SK-N-MC (cell line): ENCODE data around the gene PLXNA2.

ENCODE experiments used
- DNase-seq: peaks from one replicate; pipeline ENCODE4 v3.0.0-alpha.2; 2011; ENCODE audit warnings: low read depth, low spot score
- H3K27ac ChIP-seq: fragments of 200-600 bp; sonication (generic); 2 replicates; pipeline ENCODE4 v1.5.1; 2016; ENCODE audit warnings: mixed run types
- H3K36me3 ChIP-seq: fragments of 200-600 bp; sonication (generic); 2 replicates; pipeline ENCODE4 v1.6.1; 2017; ENCODE audit warnings: antibody characterized with exemption, low read length, mixed read lengths; ENCODE audit not compliant: insufficient read depth
- H3K4me3 ChIP-seq: fragments of 200-600 bp; sonication (generic); 2 replicates; pipeline ENCODE4 v1.5.1; 2016
- H3K9ac ChIP-seq: fragments of 200-600 bp; sonication (generic); 2 replicates; pipeline ENCODE4 v1.8.0; 2017; ENCODE audit warnings: mixed run types, mixed read lengths; ENCODE audit not compliant: insufficient read length
- H3K9me3 ChIP-seq: fragments of 200-600 bp; sonication (generic); 2 replicates; pipeline ENCODE4 v1.6.1; 2017; ENCODE audit warnings: low read depth, mild to moderate bottlenecking, antibody characterized with exemption, low read length, moderate library complexity, mixed read lengths
- EZH2 ChIP-seq: fragments of 200-600 bp; sonication (generic); IDR thresholded peaks from one replicate; pipeline ENCODE4 v1.6.1; 2017; ENCODE audit warnings: antibody characterized with exemption
- FOXP2 ChIP-seq: optimal IDR thresholded peaks from 2 replicates; pipeline ENCODE3; 2011; ENCODE audit warnings: mild to moderate bottlenecking, moderate library complexity; ENCODE audit not compliant: insufficient read depth; ENCODE audit errors: extremely low read length, control extremely low read depth
- POLR2AphosphoS5 ChIP-seq: IDR thresholded peaks from 2 replicates; pipeline ENCODE4 v1.6.1; 2012; ENCODE audit warnings: mild to moderate bottlenecking, low read depth, low read length, borderline replicate concordance

PLXNA2 gene

DNA sequence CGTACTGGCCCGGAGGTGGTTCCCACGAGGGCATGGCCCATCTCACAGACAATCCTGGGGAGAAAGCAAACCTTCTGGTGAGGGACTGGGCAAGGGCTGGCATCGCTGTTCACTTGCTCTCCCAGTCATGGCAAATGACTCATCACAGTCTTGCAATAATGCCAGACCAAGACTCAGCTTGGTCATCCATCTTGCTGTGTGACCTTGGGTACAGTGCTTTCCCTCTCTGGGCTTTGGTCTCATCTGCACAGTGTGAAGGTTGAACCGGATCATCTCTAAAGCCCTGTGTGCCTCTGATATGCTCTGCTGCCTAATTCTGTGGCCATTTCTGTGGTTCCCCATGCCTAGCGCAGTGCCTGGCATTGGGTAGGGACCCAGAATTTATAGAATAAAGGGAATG lies 189.7 kb downstream of the PLXNA2 start:
- Histone ChIP-seq H3K27ac (no peak overlapping the region), H3K36me3 (no peaks in the 10 kb centered on the region), H3K9me3 (no peaks in the 10 kb centered on the region), H3K9ac (no peak overlapping the region), H3K4me3 (no peak overlapping the region)
- DNase-seq, result no peak
- TF ChIP-seq EZH2, result no peak
- TF ChIP-seq POLR2AphosphoS5, result no peak
- TF ChIP-seq FOXP2, result no peak

DNA sequence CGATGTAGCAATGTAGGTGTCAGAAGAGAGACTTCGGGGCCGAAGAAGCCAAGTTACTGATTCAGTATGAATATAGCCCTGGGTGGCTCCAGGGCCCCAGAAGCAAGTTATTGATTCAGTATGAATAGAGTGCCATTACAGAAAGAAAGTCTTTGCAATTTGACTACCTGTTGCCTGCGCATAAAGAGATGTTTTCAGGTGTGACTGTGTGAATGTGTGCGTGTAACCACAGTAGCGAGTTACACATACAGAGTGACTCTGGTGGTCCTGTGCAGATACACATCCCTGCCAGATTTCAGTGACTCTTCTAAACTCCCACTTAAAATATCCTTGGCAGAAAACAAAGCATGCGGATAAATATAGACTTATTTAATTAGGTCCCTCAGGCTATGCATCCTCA lies 190.5 kb downstream of the PLXNA2 start:
- no peaks in the 10 kb centered on the region for H3K9me3 ChIP-seq
- H3K36me3 ChIP-seq, result no peaks in the 10 kb centered on the region
- no peak for TF ChIP-seq EZH2
- TF ChIP-seq FOXP2, result no peak
- TF ChIP-seq POLR2AphosphoS5, result no peak
- no peak for DNase-seq
- no peak overlapping the region for H3K4me3 ChIP-seq
- H3K9ac ChIP-seq, result no peak overlapping the region
- no peak overlapping the region for H3K27ac ChIP-seq

DNA sequence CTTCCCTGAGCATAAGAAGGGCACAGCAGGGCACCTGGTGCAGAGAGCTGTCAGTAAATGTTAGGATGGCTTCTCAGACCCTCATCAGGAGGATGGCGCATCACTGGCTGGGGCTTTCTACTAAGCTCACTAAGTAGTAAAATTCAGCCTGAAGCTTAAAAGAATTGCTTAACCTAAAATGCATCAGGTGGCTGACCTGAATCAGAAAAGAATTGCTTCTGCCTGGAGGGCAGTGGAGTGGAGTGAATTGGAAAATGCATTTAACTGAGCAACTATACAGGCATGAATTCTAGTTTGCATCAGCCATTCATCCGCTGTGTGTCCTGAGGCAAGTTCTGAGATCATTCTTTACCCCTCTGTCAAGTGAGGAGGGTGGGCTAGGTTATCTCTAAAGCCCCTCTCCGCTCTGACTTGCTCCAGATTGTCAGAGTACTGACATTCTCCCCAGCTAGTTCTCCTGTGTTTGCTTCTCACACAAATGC lies 191.2 kb downstream of the PLXNA2 start:
- no peak for DNase-seq
- TF ChIP-seq FOXP2 (no peak), EZH2 (no peak), POLR2AphosphoS5 (no peak)
- Histone ChIP-seq H3K36me3 (no peaks in the 10 kb centered on the region), H3K9ac (no peak overlapping the region), H3K9me3 (no peaks in the 10 kb centered on the region), H3K27ac (no peak overlapping the region), H3K4me3 (no peak overlapping the region)

DNA sequence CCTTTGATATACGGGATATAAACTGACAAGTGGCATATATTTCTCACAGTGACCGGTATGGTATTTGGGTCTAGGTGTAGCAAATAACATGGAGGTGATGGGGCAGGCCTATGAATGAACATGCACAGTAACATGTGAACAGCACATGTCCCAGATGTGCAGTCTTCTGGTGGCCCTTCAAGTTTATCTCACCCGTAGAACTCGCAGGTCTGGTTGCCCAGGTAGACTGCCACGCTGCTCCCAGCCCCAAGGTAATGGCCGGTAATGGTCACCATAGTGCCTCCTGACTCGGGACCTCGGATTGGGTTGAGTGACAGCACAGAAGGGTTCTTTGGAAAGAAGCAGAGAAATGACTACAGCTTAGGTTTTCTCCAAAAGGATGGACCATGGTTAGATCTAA lies 192.0 kb downstream of the PLXNA2 start:
- Histone ChIP-seq H3K9ac (no peak overlapping the region), H3K27ac (no peak overlapping the region), H3K9me3 (no peaks in the 10 kb centered on the region), H3K4me3 (no peak overlapping the region), H3K36me3 (no peaks in the 10 kb centered on the region)
- DNase-seq, result no peak
- TF ChIP-seq EZH2 (no peak), FOXP2 (no peak), POLR2AphosphoS5 (no peak)

DNA sequence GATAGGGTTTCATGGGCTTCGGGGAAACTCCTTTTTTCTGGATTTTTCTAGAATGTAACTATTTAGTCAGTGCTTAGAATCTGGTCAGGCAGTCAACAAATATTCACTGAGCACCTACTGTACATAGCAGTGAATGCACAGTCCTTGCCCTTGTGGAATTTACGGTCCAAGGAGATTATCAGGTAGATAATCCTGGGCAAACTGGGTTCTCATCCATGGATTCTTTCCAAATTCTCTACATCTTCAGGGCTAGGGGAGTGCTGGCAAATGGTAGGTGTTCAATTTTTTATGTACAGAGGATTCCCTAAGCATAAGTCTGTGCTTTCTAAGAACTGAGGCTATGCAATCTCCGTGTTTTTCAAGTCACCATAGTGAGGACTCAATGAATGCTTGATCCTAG lies 192.5 kb downstream of the PLXNA2 start:
- no peak for DNase-seq
- TF ChIP-seq POLR2AphosphoS5 (no peak), EZH2 (no peak), FOXP2 (no peak)
- H3K4me3 ChIP-seq, result no peak overlapping the region
- no peak overlapping the region for H3K9ac ChIP-seq
- H3K27ac ChIP-seq, result no peak overlapping the region
- H3K36me3 ChIP-seq, result no peaks in the 10 kb centered on the region
- H3K9me3 ChIP-seq, result no peaks in the 10 kb centered on the region

DNA sequence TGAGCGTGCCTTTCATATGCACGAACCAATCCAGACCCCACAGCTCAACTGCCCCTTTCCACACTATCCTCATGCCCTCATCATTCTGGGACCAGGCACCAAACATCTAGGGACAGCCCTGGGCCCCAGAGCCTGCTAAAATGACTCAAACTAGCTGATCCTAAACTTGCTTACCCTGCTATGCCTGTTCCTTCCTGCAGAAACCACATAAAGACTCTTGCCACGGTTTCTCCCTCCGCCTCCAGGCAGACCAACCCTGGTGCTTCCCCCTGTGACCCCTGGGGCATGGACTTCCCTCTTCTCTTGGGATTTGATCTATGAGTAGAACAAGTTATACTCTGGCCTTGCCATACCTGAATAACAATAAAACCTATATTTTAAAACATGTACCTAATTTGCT lies 195.3 kb downstream of the PLXNA2 start:
- no peaks in the 10 kb centered on the region for H3K36me3 ChIP-seq
- no peak overlapping the region for H3K4me3 ChIP-seq
- TF ChIP-seq POLR2AphosphoS5 (no peak), FOXP2 (no peak), EZH2 (no peak)
- H3K27ac ChIP-seq, result no peak overlapping the region
- no peak overlapping the region for H3K9ac ChIP-seq
- no peaks in the 10 kb centered on the region for H3K9me3 ChIP-seq
- DNase-seq, result no peak

DNA sequence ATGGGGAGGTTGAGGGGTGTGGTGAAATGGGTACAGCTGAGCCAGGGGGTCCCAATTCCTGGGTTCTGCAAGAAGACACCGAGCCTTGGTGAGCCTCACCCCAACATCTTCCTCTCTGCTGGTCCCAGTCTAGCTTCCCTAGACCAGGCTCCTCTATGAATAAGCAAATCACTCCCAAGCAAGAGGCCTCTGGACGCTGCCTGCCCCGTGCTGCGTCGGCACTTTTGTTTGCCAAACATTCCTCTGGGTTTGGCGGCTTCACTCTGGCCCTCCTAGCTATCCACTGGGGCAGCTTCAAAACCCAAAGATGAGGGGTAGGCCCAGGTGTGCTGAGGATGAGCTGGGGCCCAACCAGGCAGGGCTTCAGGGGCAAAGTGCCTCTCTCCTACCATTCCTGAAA lies 196.2 kb downstream of the PLXNA2 start:
- no peaks in the 10 kb centered on the region for H3K9me3 ChIP-seq
- TF ChIP-seq FOXP2, result no peak
- TF ChIP-seq EZH2, result no peak
- TF ChIP-seq POLR2AphosphoS5, result no peak
- H3K4me3 ChIP-seq, result no peak overlapping the region
- no peak overlapping the region for H3K9ac ChIP-seq
- no peak overlapping the region for H3K27ac ChIP-seq
- DNase-seq, result no peak
- H3K36me3 ChIP-seq, result no peaks in the 10 kb centered on the region

DNA sequence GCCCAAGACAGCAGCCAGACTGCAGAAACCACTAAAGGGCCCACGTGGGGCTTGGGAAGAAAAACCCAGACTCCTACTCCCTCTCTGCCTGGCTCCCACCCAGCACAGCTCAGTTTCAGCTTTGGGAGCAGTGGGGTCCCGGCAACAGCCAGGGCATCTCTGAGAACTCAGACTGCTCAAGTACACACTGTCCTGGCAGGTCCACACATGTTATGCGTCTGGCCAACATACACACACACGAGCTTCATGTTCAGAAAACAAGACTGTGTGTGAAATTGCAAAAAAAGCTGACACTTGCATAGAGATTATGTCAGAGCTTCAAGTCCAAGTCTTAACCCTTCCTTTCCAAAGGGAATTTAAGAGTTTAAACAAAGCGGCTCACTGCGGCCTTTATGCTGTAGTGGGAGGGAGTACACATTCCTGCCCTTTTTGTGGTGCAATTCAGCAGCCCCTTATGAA lies 196.7 kb downstream of the PLXNA2 start:
- no peak overlapping the region for H3K27ac ChIP-seq
- no peak overlapping the region for H3K4me3 ChIP-seq
- H3K36me3 ChIP-seq, result no peaks in the 10 kb centered on the region
- no peaks in the 10 kb centered on the region for H3K9me3 ChIP-seq
- DNase-seq, result no peak
- no peak for TF ChIP-seq EZH2
- TF ChIP-seq FOXP2, result no peak
- no peak for TF ChIP-seq POLR2AphosphoS5
- no peak overlapping the region for H3K9ac ChIP-seq

DNA sequence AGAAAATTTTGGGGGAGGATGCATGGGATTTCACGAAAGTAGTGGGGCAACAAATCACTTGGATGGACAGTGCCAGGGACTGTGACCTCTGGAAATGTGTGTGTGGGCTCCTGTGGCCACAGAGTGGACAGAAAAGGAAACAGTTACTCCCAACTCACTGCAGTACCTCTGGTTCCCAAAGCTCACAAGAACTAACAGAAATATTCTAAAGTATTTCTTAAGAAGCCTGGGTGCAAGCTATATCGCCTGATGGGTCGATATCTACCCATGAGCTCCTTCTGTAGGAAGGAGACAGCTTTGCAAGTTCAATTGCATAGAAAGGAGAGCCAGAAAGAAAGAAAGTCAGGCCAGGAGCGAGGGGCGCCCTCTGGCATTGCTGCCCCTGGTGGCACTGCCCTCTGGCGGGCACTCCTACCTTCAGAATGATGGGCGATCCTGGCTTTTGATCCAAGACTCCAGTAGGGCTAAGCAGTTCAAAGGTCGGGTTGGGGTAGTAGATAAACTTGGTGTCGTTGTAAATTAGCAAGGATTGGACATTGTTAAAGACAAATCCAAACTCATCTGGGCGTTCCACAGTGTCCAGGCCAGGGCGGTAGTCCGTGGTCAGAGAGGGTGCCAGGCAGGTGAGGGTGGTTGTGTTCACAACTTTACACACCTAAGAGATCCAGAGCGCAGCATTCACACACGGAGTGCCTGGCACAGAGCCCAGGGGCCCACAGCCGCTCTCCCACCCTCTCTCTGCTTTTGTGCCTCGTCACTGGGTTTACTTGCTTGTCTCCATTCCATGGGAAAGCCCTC lies 198.5 kb downstream of the PLXNA2 start:
- Histone ChIP-seq H3K9ac (no peak overlapping the region), H3K4me3 (no peak overlapping the region), H3K27ac (no peak overlapping the region), H3K9me3 (no peaks in the 10 kb centered on the region), H3K36me3 (no peaks in the 10 kb centered on the region)
- no peak for TF ChIP-seq EZH2
- no peak for TF ChIP-seq FOXP2
- no peak for TF ChIP-seq POLR2AphosphoS5
- DNase-seq, result no peak
